ENCODE measurements around the gene SMIM20. TPM values are rescaled to one million over a fixed set of nuclear protein-coding genes. Genes with fewer than 3 reads are reported as not detected.

The SMIM20 gene
- total and polyA plus RNA-seq, 10 donors: 15.7 to 61.0 (median 21.4) TPM

- H3K27ac ChIP-seq: no peak overlapping the region
- H3K4me3 ChIP-seq: no peak overlapping the region
- WGBS, 5 donors: 71 to 81% (median 77%) methylated on average over 8 of the region's 8 CpGs
- intact Hi-C loops (cut with DNase I; ENCODE audit: low total_unique reads): no loop called here
- no peaks in the 10 kb centered on the region for H3K27me3 ChIP-seq (replicated peaks in 1 of 7)
- DNase-seq: no peak
- H3K36me3 ChIP-seq: no peaks in the 10 kb centered on the region
- no peaks in the 10 kb centered on the region for H3K4me1 ChIP-seq
- TF ChIP-seq POLR2A (IDR thresholded peaks at IDR 0.05): no peak
- no peak for TF ChIP-seq POLR2AphosphoS5 (IDR thresholded peaks at IDR 0.05)
- no peak for TF ChIP-seq CTCF (IDR thresholded peaks at IDR 0.05 in 8 of 11, conservative IDR thresholded peaks at IDR 0.05 in 3 of 11)
- no peaks in the 10 kb centered on the region for H3K9me3 ChIP-seq
These were observed 64.3 kb downstream of the SMIM20 start for GRCh38 chr4:25978327-25978726.

Other genes with a start within 250 kb of the SMIM20 start
- 100 to 1,000 TPM; 125 to 319 (median 133) TPM for gene SEL1L3, start 51.2 kb upstream of the SMIM20 start, total RNA-seq
- gene SEL1L3, start 51.2 kb upstream of the SMIM20 start, polyA plus RNA-seq: 100 to 1,000 TPM in 1 of 3 donors, 10 to 100 TPM in 2; 59.0 to 102 (median 81.3) TPM

Data from spleen (tissue), 11 donors.